DOHH2 (cell line): ENCODE measurements around the gene MGAT5.

Experiments
- H3F3A ChIP-seq: fragments of 200-600 bp; sonication (generic), shearing (Covaris generic); 2 replicates; pipeline ENCODE4 v1.6.0; 2016; ENCODE audit warnings: antibody characterized with exemption, mild to moderate bottlenecking; ENCODE audit not compliant: control insufficient read depth, insufficient read depth
- H3K27ac ChIP-seq: fragments of 200-600 bp; sonication (generic); 2 replicates; pipeline ENCODE4 v1.5.1; 2014; ENCODE audit warnings: low read depth, mild to moderate bottlenecking, low read length, moderate library complexity
- H3K27me3 ChIP-seq: fragments of 200-600 bp; sonication (generic); 2 replicates; pipeline ENCODE4 v1.6.1; 2014; ENCODE audit warnings: mild to moderate bottlenecking, low read length, mixed read lengths; ENCODE audit not compliant: control insufficient read depth
- H3K36me3 ChIP-seq: fragments of 200-600 bp; sonication (generic); 2 replicates; pipeline ENCODE4 v1.6.1; 2014; ENCODE audit warnings: mild to moderate bottlenecking, low read length, moderate library complexity, mixed read lengths; ENCODE audit not compliant: control insufficient read depth
- H3K4me1 ChIP-seq: fragments of 200-600 bp; sonication (generic); 2 replicates; pipeline ENCODE4 v1.6.1; 2014; ENCODE audit warnings: mild to moderate bottlenecking, low read length, mixed read lengths; ENCODE audit not compliant: control insufficient read depth
- H3K4me2 ChIP-seq: fragments of 200-600 bp; sonication (generic); 2 replicates; pipeline ENCODE4 v1.6.0; 2014; ENCODE audit warnings: mild to moderate bottlenecking, low read length, moderate library complexity
- H3K4me3 ChIP-seq: fragments of 200-600 bp; sonication (generic); 2 replicates; pipeline ENCODE4 v1.5.1; 2014; ENCODE audit warnings: mild to moderate bottlenecking, low read length, mixed read lengths
- H3K79me2 ChIP-seq: fragments of 200-600 bp; sonication (generic); 2 replicates; pipeline ENCODE4 v1.6.1; 2014; ENCODE audit warnings: mild to moderate bottlenecking, low read length, mixed read lengths; ENCODE audit not compliant: control insufficient read depth
- H3K9me2 ChIP-seq: fragments of 200-600 bp; sonication (generic); replicated peaks from 2 replicates; pipeline ENCODE4 v1.6.1; 2014; ENCODE audit warnings: mild to moderate bottlenecking, low read length, mixed read lengths; ENCODE audit not compliant: control insufficient read depth
- H3K9me3 ChIP-seq: fragments of 200-600 bp; sonication (generic); 2 replicates; pipeline ENCODE4 v1.6.1; 2014; ENCODE audit warnings: antibody characterized with exemption, low read length, mixed read lengths; ENCODE audit not compliant: control insufficient read depth, insufficient read depth
- H4K20me1 ChIP-seq: fragments of 200-600 bp; sonication (generic); 2 replicates; pipeline ENCODE4 v1.6.0; 2014; ENCODE audit warnings: low read depth, mild to moderate bottlenecking, antibody characterized with exemption, low read length, moderate library complexity; ENCODE audit not compliant: control insufficient read depth, insufficient read depth
- EZH2phosphoT487 ChIP-seq: fragments of 200-600 bp; sonication (generic); IDR thresholded peaks from 2 replicates; pipeline ENCODE4 v1.6.1; 2017; ENCODE audit warnings: borderline replicate concordance, mild to moderate bottlenecking, antibody characterized with exemption, low read length, moderate library complexity, mixed read lengths
- TF ChIP-seq, protein P1 (sequence below): fragments of 200-600 bp; sonication (generic); IDR thresholded peaks from one replicate; pipeline ENCODE4 v1.5.1; 2014; ENCODE audit warnings: antibody characterized with exemption, mild to moderate bottlenecking, low read depth, low read length; ENCODE audit not compliant: poor library complexity, severe bottlenecking

Gene MGAT5

DNA sequence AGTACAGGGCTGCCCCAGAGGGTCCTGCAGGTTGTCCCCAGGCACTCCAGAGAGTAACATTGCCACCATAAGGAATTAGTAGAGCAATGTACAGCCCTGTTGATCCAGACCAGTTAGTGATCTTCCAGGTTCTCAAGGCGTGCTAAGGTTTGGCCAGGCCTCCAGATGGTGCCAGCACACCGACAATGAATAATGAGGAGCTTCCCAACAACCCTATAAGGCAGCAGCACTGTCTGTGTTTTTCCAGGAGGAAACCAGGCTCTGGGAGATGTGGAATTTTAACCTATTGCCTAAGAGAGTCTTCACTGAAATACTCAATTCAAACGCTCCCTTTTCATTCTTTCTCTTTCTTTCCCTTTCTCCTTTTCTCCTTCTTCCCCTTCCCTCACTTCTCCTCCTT, 122.1 kb downstream of the MGAT5 start:
- no peaks in the 10 kb centered on the region for H4K20me1 ChIP-seq
- no peaks in the 10 kb centered on the region for H3K79me2 ChIP-seq
- H3K4me3 ChIP-seq = no peak overlapping the region
- H3F3A ChIP-seq = no peaks in the 10 kb centered on the region
- H3K4me1 ChIP-seq = no peaks in the 10 kb centered on the region
- H3K27me3 ChIP-seq = no peaks in the 10 kb centered on the region
- H3K27ac ChIP-seq = no peak overlapping the region
- H3K4me2 ChIP-seq = no peak overlapping the region
- no peak for TF ChIP-seq EZH2phosphoT487
- TF ChIP-seq, protein P1, sequence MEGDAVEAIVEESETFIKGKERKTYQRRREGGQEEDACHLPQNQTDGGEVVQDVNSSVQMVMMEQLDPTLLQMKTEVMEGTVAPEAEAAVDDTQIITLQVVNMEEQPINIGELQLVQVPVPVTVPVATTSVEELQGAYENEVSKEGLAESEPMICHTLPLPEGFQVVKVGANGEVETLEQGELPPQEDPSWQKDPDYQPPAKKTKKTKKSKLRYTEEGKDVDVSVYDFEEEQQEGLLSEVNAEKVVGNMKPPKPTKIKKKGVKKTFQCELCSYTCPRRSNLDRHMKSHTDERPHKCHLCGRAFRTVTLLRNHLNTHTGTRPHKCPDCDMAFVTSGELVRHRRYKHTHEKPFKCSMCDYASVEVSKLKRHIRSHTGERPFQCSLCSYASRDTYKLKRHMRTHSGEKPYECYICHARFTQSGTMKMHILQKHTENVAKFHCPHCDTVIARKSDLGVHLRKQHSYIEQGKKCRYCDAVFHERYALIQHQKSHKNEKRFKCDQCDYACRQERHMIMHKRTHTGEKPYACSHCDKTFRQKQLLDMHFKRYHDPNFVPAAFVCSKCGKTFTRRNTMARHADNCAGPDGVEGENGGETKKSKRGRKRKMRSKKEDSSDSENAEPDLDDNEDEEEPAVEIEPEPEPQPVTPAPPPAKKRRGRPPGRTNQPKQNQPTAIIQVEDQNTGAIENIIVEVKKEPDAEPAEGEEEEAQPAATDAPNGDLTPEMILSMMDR = no peak
- H3K36me3 ChIP-seq = peaks cover 35% of the 10 kb centered on the region
- H3K9me2 ChIP-seq = no peaks in the 10 kb centered on the region
- H3K9me3 ChIP-seq = no peaks in the 10 kb centered on the region

DNA sequence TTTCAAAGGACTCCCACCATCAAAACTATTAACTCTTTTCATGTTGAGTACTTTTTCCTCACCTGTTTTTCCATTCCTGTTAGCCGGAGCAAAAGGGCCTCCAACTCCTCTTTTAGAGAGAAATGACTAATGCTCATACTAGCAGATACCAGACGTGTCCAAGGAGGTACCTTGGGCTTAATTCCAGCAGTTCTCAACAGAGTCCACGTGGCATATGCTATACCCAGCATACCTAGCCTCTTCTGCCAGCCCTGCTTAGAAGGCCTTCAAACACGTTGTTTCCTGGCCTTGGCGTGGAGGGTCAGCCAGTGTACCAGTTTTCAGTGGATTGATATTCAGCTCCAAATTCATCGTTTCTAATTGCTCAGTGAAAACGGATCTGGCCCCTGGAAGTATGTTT, 123.9 kb downstream of the MGAT5 start:
- H3K27ac ChIP-seq = no peak overlapping the region
- H3K9me3 ChIP-seq = no peaks in the 10 kb centered on the region
- no peaks in the 10 kb centered on the region for H3K9me2 ChIP-seq
- no peak overlapping the region for H3K4me3 ChIP-seq
- H3K4me1 ChIP-seq = no peaks in the 10 kb centered on the region
- no peaks in the 10 kb centered on the region for H3K27me3 ChIP-seq
- no peaks in the 10 kb centered on the region for H3F3A ChIP-seq
- no peaks in the 10 kb centered on the region for H4K20me1 ChIP-seq
- no peak overlapping the region for H3K4me2 ChIP-seq
- no peaks in the 10 kb centered on the region for H3K79me2 ChIP-seq
- peaks cover 29% of the 10 kb centered on the region for H3K36me3 ChIP-seq
- TF ChIP-seq EZH2phosphoT487 = no peak

DNA sequence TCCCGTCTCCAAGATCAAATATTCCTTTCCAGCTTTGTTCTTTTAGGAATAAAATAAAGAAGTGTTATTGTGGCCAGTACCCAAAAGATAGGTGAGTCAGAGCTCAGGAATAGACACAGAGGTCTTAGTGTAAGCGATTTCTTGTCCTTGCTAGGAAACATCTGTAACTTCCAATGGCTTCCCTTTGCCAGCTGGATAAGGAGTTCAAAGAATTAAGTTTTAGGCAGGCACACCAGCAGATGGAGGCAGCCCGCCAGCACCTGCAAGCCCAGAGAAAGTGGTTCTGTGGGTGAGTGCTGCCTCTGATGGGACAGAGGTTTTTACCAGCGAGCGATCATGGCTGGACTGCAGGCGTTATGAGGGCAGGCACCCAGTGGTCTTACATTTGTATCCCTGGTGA, 125.4 kb downstream of the MGAT5 start:
- Histone ChIP-seq H4K20me1 (no peaks in the 10 kb centered on the region), H3F3A (no peaks in the 10 kb centered on the region), H3K4me3 (no peak overlapping the region), H3K9me2 (no peaks in the 10 kb centered on the region), H3K27me3 (no peaks in the 10 kb centered on the region), H3K27ac (no peak overlapping the region), H3K4me1 (no peaks in the 10 kb centered on the region), H3K4me2 (no peak overlapping the region), H3K9me3 (no peaks in the 10 kb centered on the region), H3K36me3 (peaks cover 25% of the 10 kb centered on the region), H3K79me2 (no peaks in the 10 kb centered on the region)
- TF ChIP-seq, protein P1 = no peak
- no peak for TF ChIP-seq EZH2phosphoT487

DNA sequence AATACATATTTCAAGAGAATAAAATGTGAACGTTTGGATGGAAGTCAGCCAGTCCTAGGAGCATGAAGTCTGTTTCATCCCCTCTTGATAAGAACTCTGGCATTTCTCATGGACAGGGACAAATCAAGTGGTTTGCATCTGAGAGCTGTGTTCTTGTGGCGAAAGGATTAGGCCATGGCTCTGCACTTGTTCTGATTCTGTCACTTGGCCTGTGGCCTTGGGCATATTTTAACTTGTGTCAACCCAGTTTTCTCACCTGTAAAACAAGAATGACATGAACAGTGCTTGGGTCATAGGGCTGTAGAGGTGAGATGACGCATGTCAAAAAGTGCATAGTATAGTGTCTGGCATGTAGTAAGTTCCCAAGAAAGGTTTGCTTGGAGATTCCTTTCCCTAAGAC, 125.8 kb downstream of the MGAT5 start:
- Histone ChIP-seq H3F3A (no peaks in the 10 kb centered on the region), H3K9me2 (no peaks in the 10 kb centered on the region), H3K79me2 (no peaks in the 10 kb centered on the region), H3K4me2 (no peak overlapping the region), H3K27ac (no peak overlapping the region), H3K4me3 (no peak overlapping the region), H3K9me3 (no peaks in the 10 kb centered on the region), H3K4me1 (no peaks in the 10 kb centered on the region), H4K20me1 (no peaks in the 10 kb centered on the region), H3K36me3 (peaks cover 24% of the 10 kb centered on the region), H3K27me3 (no peaks in the 10 kb centered on the region)
- TF ChIP-seq, protein P1 = no peak
- no peak for TF ChIP-seq EZH2phosphoT487
